ENCODE results near the gene NTN4.

GRCh38 chr12:95694136-95694535, 96.4 kb downstream of the NTN4 start:
- TF ChIP-seq ZFX (IDR thresholded peaks at IDR 0.05) (no peak), CTCF (conservative IDR thresholded peaks at IDR 0.05) (no peak)
